Liver (tissue), 9 donors: ENCODE measurements around the gene PPID. TPM values are rescaled to one million over a fixed set of nuclear protein-coding genes. Genes with fewer than 3 reads are reported as not detected.
"Not testable (repeated sequence)": the region's sequence is repeated elsewhere in the genome, so short reads cannot be mapped to it uniquely, and the experiment has no call there.

ENCODE experiments used
- DNase-seq: peaks from one replicate; pipeline ENCODE4 v3.0.0-alpha.2; 2017; ENCODE audit warnings: low spot score
- H3K27ac ChIP-seq, 2 donors: one replicate each; pipeline ENCODE4 v1.7.0; 2013; ENCODE audit warnings: inconsistent platforms in 2 of 2, low read length in 2 of 2, control low read depth in 1 of 2, low read depth in 1 of 2, mild to moderate bottlenecking in 1 of 2
- H3K27me3 ChIP-seq, 4 donors: one replicate each; pipeline versions ENCODE4 v1.6.1 to v1.7.0; 2013; ENCODE audit warnings: low read length in 3 of 4, inconsistent platforms in 1 of 4, mild to moderate bottlenecking in 1 of 4, moderate library complexity in 1 of 4; ENCODE audit not compliant: control insufficient read depth in 4 of 4, insufficient read depth in 4 of 4
- H3K36me3 ChIP-seq, 4 donors: one replicate each; pipeline versions ENCODE4 v1.6.1 to v1.7.0; 2013; ENCODE audit warnings: low read length in 3 of 4, mild to moderate bottlenecking in 3 of 4, low read depth in 1 of 4, moderate library complexity in 1 of 4; ENCODE audit not compliant: control insufficient read depth in 4 of 4, insufficient read depth in 3 of 4
- H3K4me1 ChIP-seq, 4 donors: one replicate each; pipeline versions ENCODE4 v1.6.1 to v1.7.0; 2013; ENCODE audit warnings: low read length in 3 of 4, mild to moderate bottlenecking in 3 of 4, moderate library complexity in 1 of 4; ENCODE audit not compliant: control insufficient read depth in 4 of 4, insufficient read depth in 4 of 4
- H3K4me3 ChIP-seq, 3 donors: one replicate each; pipeline versions ENCODE4 v1.6.1 to v1.7.0; 2013; ENCODE audit warnings: low read length in 3 of 3, control low read depth in 1 of 3, low read depth in 1 of 3, mild to moderate bottlenecking in 1 of 3
- H3K9ac ChIP-seq, 2 donors: one replicate each; pipeline ENCODE4 v1.7.0; 2013; ENCODE audit warnings: low read length in 2 of 2, mild to moderate bottlenecking in 2 of 2, moderate library complexity in 2 of 2, control low read depth in 1 of 2, low read depth in 1 of 2
- H3K9me3 ChIP-seq, 4 donors: one replicate each; pipeline versions ENCODE4 v1.6.1 to v1.7.0; 2013; ENCODE audit warnings: low read length in 3 of 4; ENCODE audit not compliant: control insufficient read depth in 4 of 4
- EGR1 ChIP-seq, 2 donors: IDR thresholded peaks; 2 replicates each; pipeline ENCODE4 v1.6.1; 2016 to 2018; ENCODE audit warnings: antibody characterized with exemption in 2 of 2, low read depth in 2 of 2
- GABPA ChIP-seq, 2 donors: IDR thresholded peaks in 1 of 2; conservative IDR thresholded peaks in 1 of 2; 2 replicates each; pipeline ENCODE4 v1.6.1; 2016; ENCODE audit warnings: antibody characterized with exemption in 2 of 2, mild to moderate bottlenecking in 1 of 2, moderate library complexity in 1 of 2
- HNF4G ChIP-seq: IDR thresholded peaks from 2 replicates; pipeline ENCODE4 v1.6.1; 2016; ENCODE audit warnings: antibody characterized with exemption
- JUND ChIP-seq, 2 donors: IDR thresholded peaks; 2 replicates each; pipeline ENCODE4 v1.6.1; 2016; ENCODE audit warnings: antibody characterized with exemption in 2 of 2
- NR2F2 ChIP-seq: IDR thresholded peaks from 2 replicates; pipeline ENCODE4 v1.6.1; 2016; ENCODE audit warnings: antibody characterized with exemption
- RXRA ChIP-seq, 2 donors: IDR thresholded peaks; 2 replicates each; pipeline ENCODE4 v1.6.1; 2017 to 2018; ENCODE audit warnings: antibody characterized with exemption in 2 of 2, mild to moderate bottlenecking in 1 of 2
- SP1 ChIP-seq: IDR thresholded peaks from 2 replicates; pipeline ENCODE4 v1.6.1; 2018; ENCODE audit warnings: antibody characterized with exemption, mild to moderate bottlenecking
- YY1 ChIP-seq: IDR thresholded peaks from 2 replicates; pipeline ENCODE4 v1.6.1; 2016; ENCODE audit warnings: antibody characterized with exemption, mild to moderate bottlenecking
- WGBS: extraction: QIAGEN DNeasy Blood & Tissue Kit; methylation state at CpG from one replicate; pipeline ENCODE4 v1.1.7; 2013; 5-methylcytosine and 5-hydroxymethylcytosine counted together
- polyA plus RNA-seq, 2 donors: library from polyadenylated mRNA; stranded (reverse) in 1 of 2; unstranded in 1 of 2; fragments of 200-250 nt in 1 of 2; fragments of >200 nt in 1 of 2; fragmentation: Nextera tagmentation in 1 of 2; extraction: Ambion mirVana in 1 of 2; gene quantifications; one replicate each; pipeline versions ENCODE4 v1.2.1 to v1.2.3, GENCODE V29; 2013 to 2015
- total RNA-seq, 2 donors: library from RNA; depleted of rRNA; stranded (reverse); fragments of >200 nt; gene quantifications; one replicate each; pipeline ENCODE4 v1.2.3, GENCODE V29; 2014
- TF ChIP-seq, protein P1 (sequence below): fragments of 150-350 bp; IDR thresholded peaks from 2 replicates; pipeline ENCODE4 v1.5.1; 2017; ENCODE audit warnings: improper control_type of control experiment, low read depth, low read length; ENCODE audit not compliant: missing input control
- donor health status: healthy.
- donor health status: healthy.
- donor health status: healthy.
- donor health status: healthy.
- donor health status: healthy.

Gene PPID
- total and polyA plus RNA-seq, 4 donors, result 14.8 to 53.6 (median 15.9) TPM

DNA sequence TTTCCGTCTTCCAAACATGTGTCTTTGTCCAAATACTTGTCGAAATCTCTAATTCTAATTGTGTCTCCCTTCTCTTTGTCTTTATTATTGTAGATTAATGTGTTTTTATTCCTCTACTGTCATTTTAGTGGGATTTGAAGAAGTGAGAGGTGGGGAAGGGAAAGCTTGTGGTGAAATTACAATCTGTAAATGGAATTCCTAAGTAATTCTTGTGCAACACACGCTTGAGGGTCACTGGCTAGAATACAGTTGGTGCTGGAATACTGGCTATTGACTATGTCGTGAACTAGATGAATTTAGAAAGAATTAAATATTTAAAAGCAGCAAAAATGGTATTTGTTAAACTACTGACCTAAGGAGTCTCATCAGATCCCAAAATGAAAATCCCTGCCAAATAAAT lies 34.9 kb upstream of the PPID start (continued):
- no peak for TF ChIP-seq SP1
- TF ChIP-seq JUND (IDR thresholded peaks at IDR 0.05), result no peak
- TF ChIP-seq YY1, result no peak
- no peak for TF ChIP-seq HNF4G

- no peaks in the 10 kb centered on the region for H3K27me3 ChIP-seq
- H3K4me3 ChIP-seq, result no peak overlapping the region
- TF ChIP-seq EGR1 (IDR thresholded peaks at IDR 0.05; ENCODE audit: low read depth in 2 of 2) (no peak), NR2F2 (no peak), GABPA (IDR thresholded peaks at IDR 0.05 in 1 of 2, conservative IDR thresholded peaks at IDR 0.05 in 1 of 2) (no peak), RXRA (IDR thresholded peaks at IDR 0.05) (no peak)
- TF ChIP-seq, protein P1, sequence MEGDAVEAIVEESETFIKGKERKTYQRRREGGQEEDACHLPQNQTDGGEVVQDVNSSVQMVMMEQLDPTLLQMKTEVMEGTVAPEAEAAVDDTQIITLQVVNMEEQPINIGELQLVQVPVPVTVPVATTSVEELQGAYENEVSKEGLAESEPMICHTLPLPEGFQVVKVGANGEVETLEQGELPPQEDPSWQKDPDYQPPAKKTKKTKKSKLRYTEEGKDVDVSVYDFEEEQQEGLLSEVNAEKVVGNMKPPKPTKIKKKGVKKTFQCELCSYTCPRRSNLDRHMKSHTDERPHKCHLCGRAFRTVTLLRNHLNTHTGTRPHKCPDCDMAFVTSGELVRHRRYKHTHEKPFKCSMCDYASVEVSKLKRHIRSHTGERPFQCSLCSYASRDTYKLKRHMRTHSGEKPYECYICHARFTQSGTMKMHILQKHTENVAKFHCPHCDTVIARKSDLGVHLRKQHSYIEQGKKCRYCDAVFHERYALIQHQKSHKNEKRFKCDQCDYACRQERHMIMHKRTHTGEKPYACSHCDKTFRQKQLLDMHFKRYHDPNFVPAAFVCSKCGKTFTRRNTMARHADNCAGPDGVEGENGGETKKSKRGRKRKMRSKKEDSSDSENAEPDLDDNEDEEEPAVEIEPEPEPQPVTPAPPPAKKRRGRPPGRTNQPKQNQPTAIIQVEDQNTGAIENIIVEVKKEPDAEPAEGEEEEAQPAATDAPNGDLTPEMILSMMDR, result no peak
- H3K36me3 ChIP-seq, result no peaks in the 10 kb centered on the region
- no peak for DNase-seq
- peaks cover 0 to 2% (median 0%) of the 10 kb centered on the region in 4 donors for H3K4me1 ChIP-seq
- H3K27ac ChIP-seq, result no peak overlapping the region
- no peak overlapping the region for H3K9ac ChIP-seq
- no peaks in the 10 kb centered on the region for H3K9me3 ChIP-seq
Observed at GRCh38 chr4:158756588-158756987, 33.4 kb upstream of the PPID start.

- H3K27ac ChIP-seq, DNase-seq, H3K4me3 ChIP-seq, H3K9ac ChIP-seq, H3K9me3 ChIP-seq, H3K4me1 ChIP-seq, H3K27me3 ChIP-seq, H3K36me3 ChIP-seq: not testable (repeated sequence)
- WGBS, result 72% methylated on average over 7 of the region's 7 CpGs
Observed at GRCh38 chr4:158755819-158756218, 32.6 kb upstream of the PPID start.

- 97% methylated on average over 5 of the region's 5 CpGs for WGBS
- Histone ChIP-seq H3K4me3 (no peak overlapping the region), H3K27ac (no peak overlapping the region), H3K9ac (no peak overlapping the region), H3K36me3 (no peaks in the 10 kb centered on the region), H3K27me3 (no peaks in the 10 kb centered on the region), H3K4me1 (peaks cover 0 to 2% (median 0%) of the 10 kb centered on the region in 4 donors), H3K9me3 (no peaks in the 10 kb centered on the region)
- DNase-seq, result no peak
- TF ChIP-seq, protein P1, result no peak
- no peak for TF ChIP-seq NR2F2
- TF ChIP-seq JUND (IDR thresholded peaks at IDR 0.05), result no peak
Observed at GRCh38 chr4:158754385-158755180, 31.4 kb upstream of the PPID start.
